Activated naive CD4-positive, alpha-beta T cell treated with Interleukin-2 at 50 U/mL for 16 hours (primary cell): ENCODE results near the gene DPH6.

ENCODE experiments used
- DNase-seq: peaks from one replicate; pipeline ENCODE4 v3.0.0-alpha.2; 2020

The DPH6 gene

GRCh38 chr15:35540021-35540420, 5.9 kb downstream of the DPH6 start:
- no peak for DNase-seq

- no peak for DNase-seq
Observed at GRCh38 chr15:35535365-35535916, 10.5 kb downstream of the DPH6 start.

- no peak for DNase-seq
Observed at GRCh38 chr15:35533130-35534110, 12.5 kb downstream of the DPH6 start.

GRCh38 chr15:35530698-35531097, 15.3 kb downstream of the DPH6 start:
- DNase-seq, result no peak

- no peak for DNase-seq
Observed at GRCh38 chr15:35529784-35530183, 16.2 kb downstream of the DPH6 start.

- DNase-seq, result no peak
Observed at GRCh38 chr15:35522061-35522460, 23.9 kb downstream of the DPH6 start.

- DNase-seq, result no peak
Observed at GRCh38 chr15:35519541-35520149, 26.3 kb downstream of the DPH6 start.

- DNase-seq, result no peak
Observed at GRCh38 chr15:35519052-35519451, 26.9 kb downstream of the DPH6 start.

- no peak for DNase-seq
Observed at GRCh38 chr15:35514759-35515158, 31.2 kb downstream of the DPH6 start.

- DNase-seq, result no peak
Observed at GRCh38 chr15:35507932-35508638, 37.9 kb downstream of the DPH6 start.

- no peak for DNase-seq
Observed at GRCh38 chr15:35506272-35506870, 39.6 kb downstream of the DPH6 start.

GRCh38 chr15:35505809-35506208, 40.2 kb downstream of the DPH6 start:
- DNase-seq, result no peak

- DNase-seq, result no peak
Observed at GRCh38 chr15:35505141-35505540, 40.8 kb downstream of the DPH6 start.

GRCh38 chr15:35499723-35500122, 46.2 kb downstream of the DPH6 start:
- no peak for DNase-seq

GRCh38 chr15:35496585-35496984, 49.4 kb downstream of the DPH6 start:
- no peak for DNase-seq

- DNase-seq, result no peak
Observed at GRCh38 chr15:35495080-35495479, 50.9 kb downstream of the DPH6 start.

- DNase-seq, result no peak
Observed at GRCh38 chr15:35491999-35492398, 54.0 kb downstream of the DPH6 start.

GRCh38 chr15:35491173-35491572, 54.8 kb downstream of the DPH6 start:
- DNase-seq, result no peak

GRCh38 chr15:35490511-35490910, 55.5 kb downstream of the DPH6 start:
- no peak for DNase-seq

GRCh38 chr15:35487417-35487816, 58.5 kb downstream of the DPH6 start:
- DNase-seq, result no peak

GRCh38 chr15:35486296-35486695, 59.7 kb downstream of the DPH6 start:
- no peak for DNase-seq

GRCh38 chr15:35485411-35485810, 60.6 kb downstream of the DPH6 start:
- no peak for DNase-seq
